Stimulated activated CD8-positive, alpha-beta memory T cell treated with anti-CD3 and anti-CD28 coated beads, Interleukin-12 subunit alpha, Interleukin-12 subunit beta, amount 100 ng/mL, for 4 hours (primary cell): ENCODE measurements around the gene SMIM35.

Source experiments
- DNase-seq: peaks from one replicate; pipeline ENCODE4 v3.0.0-alpha.2; 2020; ENCODE audit warnings: low read depth

SMIM35 gene

DNA sequence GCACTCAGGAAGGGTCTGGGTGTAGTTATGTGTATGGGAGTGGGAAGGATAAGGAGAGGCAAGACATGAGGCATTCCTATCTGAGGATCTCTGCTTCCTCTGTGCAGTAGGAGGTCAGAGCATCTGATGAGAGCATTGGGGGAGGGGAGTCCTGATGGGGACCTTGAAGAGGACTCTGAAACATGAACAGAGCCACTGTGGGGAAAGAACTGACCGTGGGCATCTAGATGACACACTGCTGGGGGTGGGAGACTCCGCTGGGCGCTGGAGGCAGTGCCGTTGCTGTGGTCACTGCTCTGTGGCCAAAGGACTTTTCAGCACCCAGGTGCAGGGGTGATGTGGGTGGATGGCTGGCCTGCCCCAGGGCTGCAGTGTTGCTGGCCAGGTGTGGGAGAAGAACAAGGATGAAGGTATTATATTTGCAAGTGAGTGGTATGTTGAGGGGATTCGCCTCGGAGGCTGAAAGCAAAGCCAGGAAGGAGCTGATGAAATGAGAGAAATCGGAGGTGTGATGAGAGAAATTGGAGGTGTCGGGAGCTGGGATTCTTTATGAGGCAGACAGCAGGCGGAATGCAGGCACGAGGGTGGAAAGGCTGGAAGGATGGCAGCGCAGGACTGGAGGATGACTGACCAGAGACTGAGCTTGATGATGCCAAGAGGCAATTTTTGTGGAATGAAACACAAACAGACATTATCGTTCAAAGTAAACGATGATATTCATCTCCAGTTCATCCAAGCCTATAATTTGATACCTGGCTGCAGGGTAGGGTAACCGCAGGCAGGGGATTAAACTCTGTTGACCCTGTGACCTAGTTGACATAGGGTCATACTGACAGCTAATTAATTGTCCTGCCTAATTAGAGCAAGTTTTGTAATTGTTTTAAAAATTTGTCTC, 29.3 kb downstream of the SMIM35 start:
- no peak for DNase-seq

DNA sequence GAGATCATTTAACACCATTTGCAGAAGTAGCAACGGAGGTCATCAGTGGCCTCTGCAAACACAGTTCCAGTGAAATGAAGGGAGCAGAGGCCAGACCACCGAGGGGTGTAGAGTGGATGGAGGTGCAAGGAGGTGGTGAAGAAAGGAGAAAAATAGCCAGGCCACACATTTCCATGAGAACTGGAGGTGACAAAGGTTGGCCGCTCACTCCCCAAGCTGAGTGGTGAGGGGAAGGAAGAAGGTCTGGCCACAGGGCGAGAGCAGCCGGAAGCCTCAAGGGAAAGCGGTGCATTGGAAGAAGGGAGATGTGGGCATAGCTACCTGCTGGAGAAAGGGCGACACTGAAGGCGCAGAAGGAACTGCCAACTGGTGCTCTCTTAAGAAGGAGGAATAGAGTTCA, 30.0 kb downstream of the SMIM35 start:
- DNase-seq = no peak

DNA sequence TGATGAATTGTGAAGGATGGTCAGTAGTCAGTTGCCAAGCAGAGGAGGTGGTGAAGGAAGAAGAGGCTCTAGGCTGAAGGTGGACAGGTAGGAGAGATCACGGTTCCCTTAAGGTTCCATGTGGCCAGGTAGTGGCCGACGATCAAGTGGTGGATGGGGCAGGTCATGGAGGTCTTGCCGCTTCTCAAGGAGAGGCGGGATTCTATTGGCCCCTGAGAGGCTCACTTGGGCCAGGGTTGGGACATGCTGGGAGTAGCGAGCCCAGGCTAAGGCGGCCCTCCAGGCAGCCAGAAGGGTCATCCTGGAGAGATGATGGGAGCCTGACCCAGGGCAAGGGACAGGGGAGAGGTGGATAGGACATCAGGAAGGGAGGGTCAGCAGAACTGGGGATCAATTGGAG, 30.8 kb downstream of the SMIM35 start:
- no peak for DNase-seq

DNA sequence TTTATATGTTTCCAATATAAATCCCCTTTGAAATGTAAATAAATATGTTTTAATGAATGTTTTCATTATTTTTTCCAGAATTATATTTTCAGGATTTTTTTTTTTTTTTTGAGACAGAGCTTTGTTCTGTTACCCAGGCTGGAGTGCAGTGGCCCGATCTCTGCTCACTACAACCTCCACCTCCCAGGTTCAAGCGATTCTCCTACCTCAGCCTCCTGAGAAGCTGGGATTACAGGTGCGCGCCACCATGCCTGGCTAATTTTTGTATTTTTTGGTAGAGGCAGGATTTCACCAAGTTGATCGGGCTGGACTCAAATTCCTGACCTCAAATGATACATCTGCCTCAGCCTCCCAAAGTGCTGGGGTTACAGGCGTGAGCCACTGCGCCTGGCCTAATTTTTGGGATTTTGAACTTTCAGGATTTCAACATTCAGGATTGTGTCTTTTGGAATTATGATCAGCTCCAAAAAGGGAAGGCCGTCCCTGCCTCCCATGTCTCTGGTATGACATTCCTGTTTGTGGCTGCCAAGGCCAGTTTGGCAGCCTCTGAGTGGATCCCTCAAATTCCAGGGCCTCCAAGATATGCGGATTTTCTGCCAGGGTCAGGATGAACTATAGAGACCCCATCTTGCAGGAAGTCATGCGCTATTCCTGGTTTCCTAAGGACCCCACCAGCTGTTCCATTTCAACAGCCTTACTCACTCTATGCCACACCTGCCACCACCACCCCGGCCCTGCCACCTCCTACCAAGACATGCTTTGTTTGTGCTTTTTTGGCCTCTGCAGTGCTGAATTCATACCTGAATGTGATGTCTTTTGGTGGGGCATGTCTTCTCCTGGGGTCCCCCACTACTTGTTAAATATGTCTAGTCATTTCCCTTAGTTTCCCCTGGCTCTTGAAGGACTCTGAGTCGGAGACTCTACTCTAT, 31.8 kb downstream of the SMIM35 start:
- DNase-seq = no peak

DNA sequence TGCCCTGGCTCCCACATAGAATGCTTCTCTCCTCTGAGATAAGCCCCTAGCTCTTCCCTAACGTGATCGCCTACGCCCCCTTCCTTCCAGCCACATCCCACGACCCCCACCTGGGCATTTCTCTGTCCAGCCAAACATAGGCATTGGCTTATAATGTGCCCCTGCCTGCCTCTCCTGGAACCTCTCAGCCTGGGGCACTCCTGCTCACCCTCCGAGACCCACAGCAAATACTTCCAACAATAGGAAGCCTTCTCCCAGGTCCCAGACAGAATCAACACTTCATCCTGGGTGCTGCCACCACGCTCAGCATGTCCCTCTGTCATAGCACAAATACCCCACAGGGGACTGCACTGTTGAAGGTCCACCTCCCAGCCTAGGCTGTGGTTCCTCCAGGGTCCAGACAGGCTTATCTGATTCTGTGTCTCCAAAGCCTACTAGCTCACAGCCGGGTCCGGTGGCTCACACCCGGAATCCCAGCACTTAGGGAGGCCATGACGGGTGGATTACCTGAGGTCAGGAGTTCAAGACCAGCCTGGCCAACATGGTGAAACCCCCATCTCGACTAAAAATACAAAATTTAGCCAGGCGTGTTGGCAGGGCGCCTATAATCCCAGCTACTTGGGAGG, 34.1 kb downstream of the SMIM35 start:
- no peak for DNase-seq

DNA sequence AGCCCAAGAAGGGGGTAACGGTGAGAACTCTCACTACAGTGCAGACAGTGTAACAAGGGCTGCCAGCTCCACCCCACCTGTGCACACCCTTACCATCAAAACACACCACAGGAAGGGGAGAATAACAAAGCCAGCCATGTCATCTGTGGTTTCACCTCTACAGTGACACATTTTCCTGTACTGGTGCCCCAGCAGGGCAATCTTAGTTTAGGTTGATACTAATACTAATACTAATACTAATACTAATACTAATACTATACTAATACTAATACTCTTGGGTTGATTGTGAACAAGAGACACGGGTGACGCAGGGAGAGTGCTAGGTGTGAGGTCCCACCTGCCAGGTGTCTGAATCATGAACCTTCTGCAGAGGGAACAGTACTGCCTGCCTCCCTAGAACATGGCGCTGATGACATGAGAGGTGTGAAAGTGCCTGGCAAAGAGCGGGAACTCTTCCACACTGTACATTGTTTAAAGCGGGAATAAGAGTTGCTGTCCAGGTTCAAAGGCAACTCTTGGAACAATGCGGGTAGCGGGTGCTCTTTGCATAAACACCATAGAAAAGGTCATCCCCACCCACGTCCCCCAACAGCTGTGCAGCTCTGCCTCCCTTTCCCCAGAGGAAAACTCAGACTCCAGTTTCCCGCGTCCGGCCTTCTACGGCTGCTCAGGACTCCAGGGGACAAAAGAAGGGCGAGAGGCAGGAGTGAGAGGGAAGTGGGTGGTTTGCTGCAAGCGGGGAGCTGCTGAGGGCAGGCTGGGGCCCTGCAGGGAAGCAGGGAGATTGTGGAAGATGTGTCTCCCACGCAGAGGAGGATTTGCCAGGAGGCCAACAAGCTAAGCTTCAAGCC, 34.9 kb downstream of the SMIM35 start:
- peak; percentile 27 for DNase-seq

DNA sequence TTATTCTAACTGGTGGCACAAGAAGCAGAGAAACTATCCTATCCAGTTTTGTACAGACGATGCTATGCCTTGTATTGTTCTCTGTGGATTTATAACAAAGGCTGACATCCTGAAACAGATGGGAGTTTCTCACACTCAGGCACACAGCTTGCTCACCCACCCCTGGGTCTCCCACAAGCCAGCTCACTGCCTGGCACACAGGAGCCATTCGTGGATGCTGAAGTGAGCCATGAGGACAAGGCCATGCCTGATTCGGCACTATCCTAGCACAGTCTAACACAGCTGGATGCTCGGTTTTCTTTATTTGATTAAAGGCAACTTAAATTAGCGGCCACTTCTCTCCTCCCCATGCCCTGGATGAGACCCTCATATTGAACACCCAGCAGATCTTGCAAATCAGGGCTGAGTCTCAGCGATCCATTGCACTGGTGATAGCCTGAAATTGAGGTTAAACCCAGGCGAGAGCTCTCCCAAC, 35.6 kb downstream of the SMIM35 start:
- DNase-seq = no peak

DNA sequence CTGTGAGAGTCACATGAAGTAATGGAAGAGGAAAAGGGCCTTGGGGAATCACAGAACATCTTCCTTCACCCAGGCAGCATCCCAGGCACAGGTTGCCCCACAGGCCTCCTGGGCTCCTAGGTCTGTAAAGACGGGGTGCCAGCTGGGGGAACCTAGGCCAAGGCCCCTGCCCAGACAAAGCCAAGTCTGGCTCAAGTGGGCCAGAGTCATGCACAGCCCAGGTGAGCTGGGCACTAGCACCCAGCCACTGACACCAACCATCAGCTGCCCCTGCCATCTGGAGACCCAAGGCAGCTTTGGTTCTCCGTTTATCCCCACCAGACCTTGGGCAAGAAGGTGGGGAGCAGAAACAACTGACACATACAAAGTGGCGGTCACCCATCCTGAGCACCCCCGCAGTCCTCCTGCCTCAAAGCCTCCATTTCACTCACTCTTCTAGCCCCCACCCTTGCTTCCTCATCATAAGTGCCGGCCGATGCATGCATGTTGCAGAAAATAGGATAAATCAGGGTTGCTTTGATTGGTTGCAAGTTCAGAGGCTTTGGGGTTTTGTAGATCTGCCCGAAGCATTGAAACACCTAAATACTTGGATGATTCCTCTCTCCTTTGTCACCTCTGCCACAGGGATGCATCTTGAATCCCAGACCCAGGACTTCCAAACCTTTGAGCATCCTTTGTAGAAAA, 36.4 kb downstream of the SMIM35 start:
- DNase-seq = no peak

DNA sequence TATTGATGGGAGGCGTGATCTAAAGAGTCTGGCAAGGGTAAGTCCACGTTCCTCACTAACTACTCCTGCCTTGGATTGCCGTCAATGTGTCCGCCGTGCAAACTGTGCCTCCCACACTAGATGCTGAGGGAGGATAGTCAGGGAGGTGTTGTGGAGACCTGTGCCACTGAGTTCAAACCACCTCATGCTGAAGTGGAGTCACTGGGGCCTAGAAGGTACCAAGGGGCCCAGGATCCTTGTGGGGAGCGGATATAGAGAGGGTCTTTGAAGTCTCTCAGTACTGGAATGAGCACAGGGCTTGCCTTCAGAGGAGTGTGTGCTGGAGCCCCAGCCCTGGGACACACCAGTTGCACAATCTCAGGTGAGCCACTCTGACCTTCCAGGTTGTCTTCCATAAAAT, 37.0 kb downstream of the SMIM35 start:
- DNase-seq = no peak

DNA sequence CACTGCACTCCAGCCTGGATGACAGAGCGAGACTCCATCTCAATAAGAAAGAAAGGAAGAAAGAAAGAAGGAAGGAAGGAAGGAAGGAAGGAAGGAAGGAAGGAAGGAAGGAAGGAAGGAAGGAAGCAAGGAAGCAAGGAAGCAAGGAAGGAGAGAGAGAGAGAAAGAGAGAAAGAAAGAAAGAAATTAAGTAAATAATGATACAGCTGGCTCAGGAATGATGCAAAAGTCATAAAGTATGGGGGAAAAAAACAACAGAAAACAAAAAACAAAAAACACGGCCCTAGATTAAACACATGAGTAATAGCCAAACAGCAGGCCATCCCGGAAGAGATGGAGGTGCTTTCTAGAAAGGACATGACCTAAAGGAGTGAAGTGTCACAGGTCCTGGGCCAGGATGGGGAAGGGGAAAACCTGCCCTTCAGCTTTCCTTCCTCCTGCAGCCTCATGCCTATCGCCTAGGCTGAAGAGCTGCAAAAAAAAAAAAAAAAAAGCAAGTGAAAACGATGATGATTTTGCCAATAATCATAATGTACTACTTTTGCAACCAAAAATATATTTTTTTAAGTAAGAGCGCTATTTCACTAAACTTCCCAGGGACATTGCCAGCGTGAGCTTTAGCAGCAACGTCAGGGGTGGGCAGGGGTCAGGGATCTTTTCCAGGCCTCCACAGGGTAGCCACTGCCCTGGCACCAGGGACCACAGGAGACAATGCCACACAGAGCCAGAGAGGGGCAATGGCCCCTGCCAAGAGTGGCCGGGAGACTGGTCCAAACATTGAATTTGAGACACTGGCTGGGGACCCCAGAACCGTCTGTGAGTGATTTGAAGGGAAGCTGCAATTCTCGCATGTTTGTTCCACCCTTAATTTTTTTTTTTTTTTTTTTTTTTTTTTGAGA, 38.0 kb downstream of the SMIM35 start:
- no peak for DNase-seq

DNA sequence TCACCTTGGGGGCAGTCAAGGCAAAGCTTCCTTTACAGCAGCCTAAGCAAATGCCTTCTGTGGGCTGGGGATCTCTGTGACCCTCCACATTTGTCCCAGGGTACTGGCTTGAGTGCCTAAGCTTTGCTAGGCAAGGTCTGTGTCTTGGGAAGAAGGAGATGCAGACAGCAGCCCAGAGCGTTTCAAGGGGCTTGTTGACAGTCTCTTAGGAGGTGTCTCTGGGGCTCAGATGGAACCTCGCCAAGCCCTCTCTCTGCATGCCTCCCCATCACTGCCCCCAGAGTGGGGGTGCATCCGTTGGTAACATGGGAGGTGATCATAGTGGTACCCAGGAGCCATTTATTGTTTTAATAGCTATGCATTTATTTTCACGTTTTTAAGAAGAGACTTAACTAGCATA, 39.0 kb downstream of the SMIM35 start:
- DNase-seq = no peak

DNA sequence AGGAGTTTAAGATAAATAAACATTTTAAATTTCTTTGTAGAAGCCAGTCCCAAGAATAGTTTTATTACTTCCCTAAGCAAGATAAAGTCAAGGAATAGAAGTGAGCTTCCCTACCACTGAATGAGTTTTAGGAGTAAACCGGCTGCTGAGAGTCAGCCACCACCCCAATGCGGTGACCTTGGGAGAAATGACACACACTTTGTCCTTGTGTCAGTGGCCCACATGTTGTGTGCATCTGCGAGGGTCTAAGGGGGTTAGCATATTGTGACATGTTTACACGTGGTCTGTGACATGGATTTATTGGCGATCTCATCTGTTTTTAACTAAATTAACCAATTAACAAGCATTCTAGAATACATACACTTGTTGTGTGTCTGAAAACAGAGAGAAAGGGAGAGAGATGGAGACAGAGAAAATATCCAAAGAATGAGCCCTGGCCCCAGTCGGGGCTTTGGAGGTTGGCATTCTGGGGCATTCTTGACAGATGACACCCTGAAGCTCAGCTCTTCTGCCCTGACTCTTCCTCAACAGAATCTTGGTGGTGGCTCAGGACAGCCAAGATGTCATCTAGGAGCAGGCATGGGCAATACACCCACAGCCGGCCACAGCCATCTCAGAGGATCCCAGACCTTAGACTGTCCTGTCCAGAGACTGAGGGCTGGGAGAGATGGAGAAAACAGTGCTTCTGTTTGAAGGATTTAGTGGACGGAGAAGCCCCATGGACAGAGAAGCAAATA, 39.6 kb downstream of the SMIM35 start:
- DNase-seq = no peak

DNA sequence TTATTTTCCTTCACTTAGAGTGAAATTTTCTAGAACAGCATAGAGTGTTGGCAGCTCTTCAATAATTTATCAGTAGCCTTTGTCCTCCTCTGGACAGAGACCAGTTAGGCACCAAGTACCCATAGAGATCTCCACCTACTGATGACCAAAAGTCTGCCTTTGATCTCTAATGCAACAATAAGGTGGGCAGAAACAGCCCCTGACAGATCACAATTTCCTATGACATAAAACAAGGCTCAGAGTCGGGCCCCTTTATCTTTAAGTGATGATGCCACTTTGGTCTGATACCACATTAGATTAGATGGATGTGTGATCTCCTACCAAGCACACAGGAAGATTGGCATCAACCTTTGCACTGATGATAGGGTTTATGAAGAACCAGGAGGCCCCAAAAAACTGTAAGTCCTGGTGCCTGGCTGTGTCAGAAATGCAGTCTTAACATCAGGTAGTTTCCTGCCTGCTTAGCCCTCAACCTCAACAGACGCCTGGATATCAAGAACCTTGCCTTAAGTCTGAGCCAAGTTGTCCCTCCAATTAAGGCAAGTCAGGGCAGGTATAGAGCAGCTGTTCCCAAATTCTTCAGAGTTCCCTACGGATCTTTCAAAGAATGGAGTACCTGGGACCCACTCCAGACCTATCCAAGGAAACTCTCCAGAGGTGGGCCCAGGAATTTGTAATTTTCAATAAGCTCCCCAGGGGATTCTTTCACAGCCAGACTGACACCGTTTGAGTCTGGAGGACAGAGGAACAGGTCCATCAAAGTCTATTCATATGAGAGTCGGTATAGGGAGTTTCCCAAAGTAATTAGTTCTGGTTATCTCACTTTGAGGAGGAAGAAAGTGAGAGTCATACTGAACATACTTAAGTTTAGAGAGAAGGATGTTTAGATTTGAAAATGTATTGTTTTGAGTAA, 40.5 kb downstream of the SMIM35 start:
- DNase-seq = no peak

DNA sequence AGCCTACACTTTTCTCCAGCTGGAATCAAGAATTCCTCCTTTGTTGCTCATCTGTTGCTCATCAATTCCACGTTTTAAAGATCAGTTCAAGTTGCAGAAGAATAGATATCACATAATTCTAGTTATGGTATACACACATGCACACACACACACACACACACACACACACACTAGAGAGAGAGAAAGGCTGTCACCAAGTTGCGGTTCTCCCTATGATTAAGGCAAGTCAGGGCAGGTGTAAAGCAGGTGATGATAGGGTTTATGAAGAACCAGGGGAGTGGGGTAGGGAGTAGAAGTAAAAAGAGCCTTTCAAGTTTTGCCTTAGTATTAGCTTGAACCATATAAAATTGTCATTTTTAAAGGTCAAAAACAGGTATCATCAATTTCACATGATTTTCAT, 41.6 kb downstream of the SMIM35 start:
- DNase-seq = no peak

DNA sequence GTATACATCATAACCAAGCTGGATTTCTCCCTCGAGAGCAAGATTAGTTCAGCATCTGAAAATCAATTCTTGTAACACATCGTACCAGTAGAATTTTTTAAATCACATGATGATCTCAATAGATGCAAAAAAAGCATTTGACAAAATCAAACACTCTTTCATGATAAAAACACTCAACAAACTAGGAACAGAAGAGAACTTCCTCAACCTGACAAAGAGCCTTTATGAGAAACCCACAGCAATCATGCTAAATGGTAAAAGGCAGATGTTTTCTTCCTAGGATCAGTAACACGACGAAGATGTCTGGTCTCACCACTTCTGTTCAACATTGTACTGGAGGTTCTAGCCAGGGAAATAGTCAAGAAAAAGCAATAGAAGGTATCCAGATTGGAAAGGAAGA, 44.0 kb downstream of the SMIM35 start:
- no peak for DNase-seq

DNA sequence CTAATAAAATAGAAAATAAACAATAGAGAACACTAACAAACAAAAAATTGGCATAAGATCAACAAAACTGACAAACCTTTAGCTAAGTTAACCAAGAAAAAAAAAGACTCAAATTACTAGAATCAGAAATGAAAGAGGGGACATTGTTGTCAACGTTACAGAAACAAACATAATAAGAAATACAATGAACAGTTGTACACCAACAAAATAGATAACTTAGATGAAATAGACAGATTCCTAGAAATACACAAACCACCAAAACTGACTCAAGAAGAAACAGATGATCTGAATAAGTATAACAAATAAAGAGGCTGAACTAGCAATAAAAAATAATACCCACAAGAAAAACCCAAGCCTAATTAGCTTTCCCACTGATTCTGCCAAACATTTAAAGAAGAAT, 44.6 kb downstream of the SMIM35 start:
- DNase-seq = no peak

DNA sequence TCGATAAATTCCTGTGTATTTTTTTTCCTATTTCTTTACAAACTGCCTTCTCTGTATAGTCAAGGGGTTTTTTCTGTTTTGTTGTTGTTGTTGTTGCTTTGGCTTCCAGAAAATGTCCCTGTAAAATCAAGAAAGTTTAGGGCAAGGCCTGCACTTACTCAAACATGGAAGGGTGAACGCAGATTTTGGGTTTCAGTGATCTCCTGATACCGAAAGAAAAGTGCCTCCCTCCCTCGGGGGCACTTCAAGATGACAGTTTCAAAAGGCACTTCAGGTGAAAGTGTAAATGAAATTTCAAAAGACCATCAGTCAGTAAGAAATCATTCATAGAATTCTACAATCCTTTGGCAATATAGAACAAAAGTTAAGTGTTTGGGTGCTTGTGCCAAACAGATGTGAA, 53.3 kb downstream of the SMIM35 start:
- DNase-seq = no peak

DNA sequence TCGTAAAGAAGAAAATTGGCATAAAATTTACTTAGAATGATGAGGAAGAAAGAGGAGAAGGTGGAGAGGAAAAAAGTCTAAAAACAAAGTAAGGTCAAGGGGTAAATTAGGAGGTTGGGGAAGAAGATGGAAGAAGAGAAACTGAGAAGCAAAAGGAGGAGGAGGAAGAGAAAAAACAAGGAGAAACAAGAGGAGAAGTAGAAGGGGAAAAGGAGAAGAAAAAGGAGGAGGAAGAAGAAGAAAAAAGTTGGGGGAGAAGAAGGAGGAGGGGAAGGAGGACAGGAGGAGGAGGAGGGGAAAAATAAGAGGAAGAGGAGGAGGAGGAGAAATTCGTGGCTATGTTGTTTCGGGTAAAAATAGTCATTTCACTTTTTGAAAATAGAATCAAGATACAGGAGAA, 58.1 kb downstream of the SMIM35 start:
- DNase-seq = no peak
